Uterus (tissue), 4 donors: Measurements from ENCODE around the gene IFI27L2. TPM values are rescaled to one million over a fixed set of nuclear protein-coding genes. Genes with fewer than 3 reads are reported as not detected.

ENCODE experiments used
- DNase-seq, 2 donors: peaks; one replicate each; pipeline ENCODE4 v3.0.0-alpha.2; 2019 to 2020
- H3K27ac ChIP-seq, 2 donors: fragments of 200-600 bp; sonication (generic); 1 replicate in 1 of 2; 2 replicates in 1 of 2; pipeline ENCODE4 v1.5.1; 2016 to 2018
- H3K27me3 ChIP-seq, 2 donors: fragments of 200-600 bp; sonication (generic); one replicate each; pipeline ENCODE4 v1.5.1; 2018 to 2019; ENCODE audit warnings: control low read depth in 1 of 2
- H3K36me3 ChIP-seq, 2 donors: fragments of 200-600 bp; sonication (generic); one replicate each; pipeline ENCODE4 v1.5.1; 2019; ENCODE audit warnings: control low read depth in 1 of 2
- H3K4me1 ChIP-seq, 2 donors: fragments of 200-600 bp; sonication (generic); one replicate each; pipeline ENCODE4 v1.5.1; 2018 to 2019; ENCODE audit warnings: control low read depth in 1 of 2
- H3K4me3 ChIP-seq, 2 donors: fragments of 200-600 bp; sonication (generic); 1 replicate in 1 of 2; 2 replicates in 1 of 2; pipeline ENCODE4 v1.5.1; 2018 to 2019; ENCODE audit warnings: mild to moderate bottlenecking in 1 of 2
- H3K9me3 ChIP-seq, 2 donors: fragments of 200-600 bp; sonication (generic); one replicate each; pipeline ENCODE4 v1.5.1; 2019; ENCODE audit warnings: control low read depth in 1 of 2
- POLR2A ChIP-seq, 2 donors: fragments of 450-650 bp; IDR thresholded peaks; one replicate each; pipeline ENCODE4 v1.6.1; 2016; ENCODE audit warnings: antibody characterized with exemption in 2 of 2, mild to moderate bottlenecking in 1 of 2, moderate library complexity in 1 of 2
- intact Hi-C: fragments of 100-400 bp; cut with DNase I; formaldehyde crosslinking; loops from one replicate; pipeline ENCODE4 v1.15.1; 2023; ENCODE audit warnings: low total_unique reads
- total RNA-seq, 4 donors: library from RNA; depleted of rRNA in 3 of 4; stranded (reverse); fragments of >200 nt in 3 of 4; gene quantifications; one replicate each; pipeline versions ENCODE4 v1.1.0 to v1.2.4, GENCODE V29; 2014 to 2023
- TF ChIP-seq, protein P1 (sequence below), 4 experiments: fragments of 200-600 bp in 2 of 4; fragments of 450-650 bp in 2 of 4; sonication (generic) in 2 of 4; IDR thresholded peaks; one replicate each; pipeline ENCODE4 v1.5.1; 2016 to 2019; ENCODE audit warnings: antibody characterized with exemption in 4 of 4, mild to moderate bottlenecking in 2 of 4, moderate library complexity in 1 of 4
- donor health status: DM: yes; HTN: yes; CAD: no.

The IFI27L2 gene
- total RNA-seq, 4 donors from 2014 or later: 14.3 to 111 (median 45.0) TPM

GRCh38 chr14:94124582-94125377 is 4.6 kb downstream of the IFI27L2 start:
- peaks cover 0 to 3% of the 10 kb centered on the region in 2 donors for H3K4me1 ChIP-seq
- H3K4me3 ChIP-seq: no peak overlapping the region
- no peaks in the 10 kb centered on the region for H3K9me3 ChIP-seq
- DNase-seq: no peak
- intact Hi-C loops: no loop called here
- no peak for TF ChIP-seq POLR2A (IDR thresholded peaks at IDR 0.05)
- TF ChIP-seq, protein P1, sequence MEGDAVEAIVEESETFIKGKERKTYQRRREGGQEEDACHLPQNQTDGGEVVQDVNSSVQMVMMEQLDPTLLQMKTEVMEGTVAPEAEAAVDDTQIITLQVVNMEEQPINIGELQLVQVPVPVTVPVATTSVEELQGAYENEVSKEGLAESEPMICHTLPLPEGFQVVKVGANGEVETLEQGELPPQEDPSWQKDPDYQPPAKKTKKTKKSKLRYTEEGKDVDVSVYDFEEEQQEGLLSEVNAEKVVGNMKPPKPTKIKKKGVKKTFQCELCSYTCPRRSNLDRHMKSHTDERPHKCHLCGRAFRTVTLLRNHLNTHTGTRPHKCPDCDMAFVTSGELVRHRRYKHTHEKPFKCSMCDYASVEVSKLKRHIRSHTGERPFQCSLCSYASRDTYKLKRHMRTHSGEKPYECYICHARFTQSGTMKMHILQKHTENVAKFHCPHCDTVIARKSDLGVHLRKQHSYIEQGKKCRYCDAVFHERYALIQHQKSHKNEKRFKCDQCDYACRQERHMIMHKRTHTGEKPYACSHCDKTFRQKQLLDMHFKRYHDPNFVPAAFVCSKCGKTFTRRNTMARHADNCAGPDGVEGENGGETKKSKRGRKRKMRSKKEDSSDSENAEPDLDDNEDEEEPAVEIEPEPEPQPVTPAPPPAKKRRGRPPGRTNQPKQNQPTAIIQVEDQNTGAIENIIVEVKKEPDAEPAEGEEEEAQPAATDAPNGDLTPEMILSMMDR (IDR thresholded peaks at IDR 0.05): no peak
- H3K27ac ChIP-seq: no peak overlapping the region
- no peaks in the 10 kb centered on the region for H3K27me3 ChIP-seq
- H3K36me3 ChIP-seq: no peaks in the 10 kb centered on the region

GRCh38 chr14:94123868-94124267 is 5.5 kb downstream of the IFI27L2 start:
- Histone ChIP-seq H3K36me3 (no peaks in the 10 kb centered on the region), H3K9me3 (no peaks in the 10 kb centered on the region), H3K27me3 (no peaks in the 10 kb centered on the region), H3K4me3 (no peak overlapping the region), H3K27ac (no peak overlapping the region), H3K4me1 (peaks cover 0 to 3% of the 10 kb centered on the region in 2 donors)
- intact Hi-C loops: no loop called here
- no peak for DNase-seq
- TF ChIP-seq, protein P1 (IDR thresholded peaks at IDR 0.05): no peak
- TF ChIP-seq POLR2A (IDR thresholded peaks at IDR 0.05): no peak

GRCh38 chr14:94123296-94123695 is 6.1 kb downstream of the IFI27L2 start:
- no peak for TF ChIP-seq POLR2A (IDR thresholded peaks at IDR 0.05)
- TF ChIP-seq, protein P1 (IDR thresholded peaks at IDR 0.05): no peak
- H3K4me3 ChIP-seq: no peak overlapping the region
- H3K27ac ChIP-seq: no peak overlapping the region
- intact Hi-C loops: no loop called here
- no peaks in the 10 kb centered on the region for H3K9me3 ChIP-seq
- H3K27me3 ChIP-seq: no peaks in the 10 kb centered on the region
- H3K36me3 ChIP-seq: no peaks in the 10 kb centered on the region
- DNase-seq: no peak
- H3K4me1 ChIP-seq: no peaks in the 10 kb centered on the region

- Histone ChIP-seq H3K4me3 (no peak overlapping the region), H3K36me3 (no peaks in the 10 kb centered on the region), H3K27me3 (no peaks in the 10 kb centered on the region), H3K9me3 (no peaks in the 10 kb centered on the region), H3K27ac (no peak overlapping the region), H3K4me1 (no peaks in the 10 kb centered on the region)
- TF ChIP-seq, protein P1 (IDR thresholded peaks at IDR 0.05): no peak
- TF ChIP-seq POLR2A (IDR thresholded peaks at IDR 0.05): no peak
- intact Hi-C loops: no loop called here
- no peak for DNase-seq
Observed at GRCh38 chr14:94122438-94122837, 7.0 kb downstream of the IFI27L2 start.

- Histone ChIP-seq H3K36me3 (no peaks in the 10 kb centered on the region), H3K9me3 (no peaks in the 10 kb centered on the region), H3K4me1 (no peaks in the 10 kb centered on the region), H3K4me3 (no peak overlapping the region), H3K27ac (no peak overlapping the region), H3K27me3 (no peaks in the 10 kb centered on the region)
- peak in 1 of 2 donors; percentile 0 for DNase-seq
- TF ChIP-seq, protein P1 (IDR thresholded peaks at IDR 0.05): no peak
- TF ChIP-seq POLR2A (IDR thresholded peaks at IDR 0.05): no peak
- intact Hi-C loops: no loop called here
Observed at GRCh38 chr14:94121485-94121884, 7.9 kb downstream of the IFI27L2 start.
